Astrocyte (in vitro differentiated cells and primary cell): ENCODE results near the gene CMTM7. TPM values are rescaled to one million over a fixed set of nuclear protein-coding genes. Genes with fewer than 3 reads are reported as not detected.

Source experiments
- DNase-seq: peaks from one replicate; pipeline ENCODE4 v3.0.0-alpha.2; 2010; ENCODE audit warnings: low read depth
- FAIRE-seq: peaks from 2 replicates; lab custom pipeline; 2011; peaks lifted over from hg19 to GRCh38; lab: Jason Lieb, UNC
- H2AFZ ChIP-seq: 2 replicates; pipeline ENCODE4 v1.6.0; 2012; ENCODE audit warnings: low read depth, low read length, inconsistent platforms
- H3K27ac ChIP-seq: 2 replicates; pipeline ENCODE4 v1.5.1; 2011; ENCODE audit warnings: low read depth, low read length, inconsistent platforms
- H3K27me3 ChIP-seq: 2 replicates; pipeline ENCODE4 v1.6.0; 2011; ENCODE audit warnings: low read length, inconsistent platforms; ENCODE audit not compliant: insufficient read depth
- H3K36me3 ChIP-seq: 2 replicates; pipeline ENCODE4 v1.5.1; 2011; ENCODE audit warnings: low read length, inconsistent platforms; ENCODE audit not compliant: insufficient read depth
- H3K4me1 ChIP-seq: 2 replicates; pipeline ENCODE4 v1.5.1; 2011; ENCODE audit warnings: low read length, inconsistent platforms; ENCODE audit not compliant: insufficient read depth
- H3K4me2 ChIP-seq: 2 replicates; pipeline ENCODE4 v1.6.0; 2012; ENCODE audit warnings: low read length, inconsistent platforms
- H3K4me3 ChIP-seq: 2 replicates; pipeline ENCODE4 v1.5.1; 2011; ENCODE audit warnings: low read depth, mild to moderate bottlenecking, low read length, inconsistent platforms; ENCODE audit not compliant: insufficient read depth
- H3K79me2 ChIP-seq: 2 replicates; pipeline ENCODE4 v1.6.0; 2012; ENCODE audit warnings: mild to moderate bottlenecking, low read length, inconsistent platforms; ENCODE audit not compliant: insufficient read depth
- H3K9ac ChIP-seq: 2 replicates; pipeline ENCODE4 v1.6.0; 2012; ENCODE audit warnings: mild to moderate bottlenecking, low read length, inconsistent platforms
- H3K9me3 ChIP-seq: 2 replicates; pipeline ENCODE4 v1.5.1; 2012; ENCODE audit warnings: low read depth, mild to moderate bottlenecking, low read length, inconsistent platforms; ENCODE audit not compliant: insufficient read depth
- H4K20me1 ChIP-seq: 2 replicates; pipeline ENCODE4 v1.6.0; 2012; ENCODE audit warnings: low read length, inconsistent platforms; ENCODE audit not compliant: insufficient read depth
- H3K27ac Mint-ChIP-seq: one replicate; pipeline ENCODE4 v1.8.0; 2021; ENCODE audit warnings: mild to moderate bottlenecking, mixed read lengths; ENCODE audit not compliant: unreplicated experiment
- H3K27me3 Mint-ChIP-seq: one replicate; pipeline ENCODE4 v1.8.0; 2021; ENCODE audit warnings: low read depth, mixed read lengths; ENCODE audit not compliant: unreplicated experiment
- H3K36me3 Mint-ChIP-seq: one replicate; pipeline ENCODE4 v1.8.0; 2021; ENCODE audit warnings: low read depth, mixed read lengths; ENCODE audit not compliant: unreplicated experiment
- H3K4me1 Mint-ChIP-seq: one replicate; pipeline ENCODE4 v1.8.0; 2021; ENCODE audit warnings: low read depth, mixed read lengths; ENCODE audit not compliant: unreplicated experiment
- H3K4me3 Mint-ChIP-seq: one replicate; pipeline ENCODE4 v1.8.0; 2021; ENCODE audit warnings: mild to moderate bottlenecking, moderate library complexity, mixed read lengths; ENCODE audit not compliant: unreplicated experiment
- H3K9me3 Mint-ChIP-seq: one replicate; pipeline ENCODE4 v1.8.0; 2021; ENCODE audit warnings: mild to moderate bottlenecking, mixed read lengths; ENCODE audit not compliant: unreplicated experiment
- CTCF ChIP-seq: IDR thresholded peaks from 2 replicates; pipeline ENCODE4 v1.5.1; 2011; ENCODE audit warnings: low read depth, mild to moderate bottlenecking, inconsistent platforms, low read length, moderate library complexity; ENCODE audit not compliant: insufficient read depth
- EZH2 ChIP-seq: IDR thresholded peaks from 2 replicates; pipeline ENCODE4 v1.6.1; 2012; ENCODE audit warnings: mild to moderate bottlenecking, low read length, inconsistent platforms; ENCODE audit not compliant: insufficient read depth
- total RNA-seq: library from RNA; stranded (reverse); gene quantifications from 2 replicates; pipeline ENCODE4 v1.2.1, GENCODE V29; 2021

CMTM7 gene
- total RNA-seq, 1 donor from 2014 or later, result 23.9 TPM

DNA sequence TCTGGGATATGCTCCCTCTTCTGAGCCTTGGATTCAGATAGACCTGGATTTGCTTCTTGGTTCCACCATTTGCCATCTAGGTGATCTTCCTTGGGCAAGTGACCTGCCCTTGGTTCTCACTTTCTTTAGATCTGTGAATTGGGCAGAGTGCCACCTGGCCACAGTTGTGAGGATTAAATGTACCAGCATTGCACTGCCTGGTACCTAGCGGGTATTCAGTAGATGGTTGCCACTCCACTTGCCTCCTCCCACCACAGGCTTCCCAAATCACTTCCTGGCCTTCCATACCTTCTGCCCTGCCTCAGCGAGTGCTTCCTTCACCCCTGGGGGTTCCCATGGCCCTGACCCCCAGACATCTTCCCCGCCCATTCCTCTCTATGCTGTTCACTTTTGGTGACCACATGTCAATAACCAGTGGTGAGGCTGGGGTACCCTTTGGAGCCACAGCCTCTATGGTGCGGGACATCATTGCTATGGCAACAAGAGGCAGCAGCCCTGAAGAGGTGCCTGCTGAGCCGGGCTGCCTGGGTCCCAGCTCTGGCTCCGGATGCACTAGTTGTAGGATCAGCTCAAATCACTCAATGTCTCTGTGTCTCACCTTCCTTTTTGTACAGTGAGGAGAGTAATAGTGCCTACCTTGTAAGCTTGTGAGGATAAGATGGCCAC, 40.5 kb downstream of the CMTM7 start:
- Mint-ChIP-seq H3K4me1 (no peaks in the 10 kb centered on the region), H3K27ac (no peak overlapping the region), H3K36me3 (no peaks in the 10 kb centered on the region), H3K9me3 (no peaks in the 10 kb centered on the region), H3K27me3 (no peaks in the 10 kb centered on the region), H3K4me3 (no peak overlapping the region)
- no peaks in the 10 kb centered on the region for H3K36me3 ChIP-seq
- H3K4me2 ChIP-seq, result no peak overlapping the region
- no peak overlapping the region for H3K4me3 ChIP-seq
- FAIRE-seq (no peak), DNase-seq (no peak)
- H3K4me1 ChIP-seq, result no peaks in the 10 kb centered on the region
- H3K27ac ChIP-seq, result no peak overlapping the region
- no peaks in the 10 kb centered on the region for H3K9me3 ChIP-seq
- H3K9ac ChIP-seq, result no peak overlapping the region
- no peaks in the 10 kb centered on the region for H3K27me3 ChIP-seq
- H3K79me2 ChIP-seq, result peaks cover 18% of the 10 kb centered on the region
- no peak overlapping the region for H2AFZ ChIP-seq
- no peak for TF ChIP-seq EZH2
- no peak for TF ChIP-seq CTCF
- H4K20me1 ChIP-seq, result peaks cover 15% of the 10 kb centered on the region

GRCh38 chr3:32432711-32433530, 41.3 kb downstream of the CMTM7 start:
- no peak overlapping the region for H3K9ac ChIP-seq
- peaks cover 13% of the 10 kb centered on the region for H4K20me1 ChIP-seq
- H3K27me3 ChIP-seq, result no peaks in the 10 kb centered on the region
- H3K27ac ChIP-seq, result no peak overlapping the region
- Mint-ChIP-seq H3K4me1 (no peaks in the 10 kb centered on the region), H3K4me3 (no peak overlapping the region), H3K27me3 (no peaks in the 10 kb centered on the region), H3K36me3 (no peaks in the 10 kb centered on the region), H3K27ac (no peak overlapping the region), H3K9me3 (no peaks in the 10 kb centered on the region)
- H3K36me3 ChIP-seq, result no peaks in the 10 kb centered on the region
- FAIRE-seq (no peak), DNase-seq (no peak)
- no peak overlapping the region for H3K4me2 ChIP-seq
- H3K79me2 ChIP-seq, result peaks cover 14% of the 10 kb centered on the region
- H2AFZ ChIP-seq, result no peak overlapping the region
- H3K4me1 ChIP-seq, result no peaks in the 10 kb centered on the region
- no peak overlapping the region for H3K4me3 ChIP-seq
- no peak for TF ChIP-seq EZH2
- TF ChIP-seq CTCF, result no peak
- H3K9me3 ChIP-seq, result no peaks in the 10 kb centered on the region
